Activated CD4-positive, CD25-positive, alpha-beta regulatory T cell treated with anti-CD3 and anti-CD28 coated beads, Interleukin-2, amount 50 U/mL, for 24 hours (primary cell): Measurements from ENCODE around the gene KLRB1.

Source experiments
- ATAC-seq, 2 donors: fragments of 150-1000 bp; cut with Tn5 transposase; one replicate each; pipeline ENCODE4 v1.10.0; 2021; ENCODE audit warnings: mild to moderate bottlenecking in 1 of 2, moderate library complexity in 1 of 2

KLRB1 gene

DNA sequence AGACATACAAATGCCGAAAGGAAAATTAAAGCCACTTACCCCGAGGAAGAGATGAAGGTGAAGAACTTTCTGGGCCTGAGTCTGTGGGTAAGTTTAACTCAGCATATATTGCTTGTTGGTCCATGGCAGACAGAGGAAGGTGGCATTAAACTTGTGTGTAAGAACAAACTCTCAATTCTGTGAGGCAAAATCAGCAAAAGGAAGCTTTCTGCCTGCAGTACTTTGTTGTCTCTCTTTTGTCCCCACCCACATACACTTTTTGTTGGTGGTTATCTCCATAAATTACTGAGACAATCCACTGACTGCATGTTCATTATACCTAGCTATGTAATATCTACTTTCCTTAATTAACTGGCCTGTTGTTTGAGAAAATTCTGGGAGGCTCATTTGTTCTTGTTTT is at the start of gene KLRB1:
TSS of gene KLRB1 (minus strand) at position 201 of the 400 bp plus-strand sequence. CDS start at position 124, 77 bp downstream.
- ATAC-seq = no peak

DNA sequence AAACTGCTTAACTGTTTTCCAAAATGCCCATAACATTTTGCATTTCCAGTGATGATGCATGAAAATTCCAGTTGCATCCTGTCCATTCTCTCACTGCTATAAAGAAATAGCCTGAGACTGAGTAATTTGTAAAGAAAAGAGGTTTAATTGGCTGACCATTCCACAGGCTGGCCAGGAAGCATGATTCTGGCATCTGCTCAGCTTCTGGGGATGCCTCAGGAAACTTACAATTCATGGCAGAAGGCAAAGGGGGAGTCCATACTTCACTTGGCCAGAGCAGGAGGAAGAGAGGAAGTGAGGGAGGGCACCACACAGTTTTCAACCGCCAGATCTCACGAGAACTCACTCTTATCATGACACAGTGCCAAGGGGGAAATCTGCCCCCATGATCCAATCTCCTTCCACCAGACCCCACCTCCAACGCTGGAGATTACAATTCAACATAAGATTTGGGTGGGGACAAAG is 43.6 kb upstream of the KLRB1 start:
- ATAC-seq = peak; percentile 17 to 21

- no peak for ATAC-seq
Observed at GRCh38 chr12:9650151-9650576, 42.4 kb upstream of the KLRB1 start.

DNA sequence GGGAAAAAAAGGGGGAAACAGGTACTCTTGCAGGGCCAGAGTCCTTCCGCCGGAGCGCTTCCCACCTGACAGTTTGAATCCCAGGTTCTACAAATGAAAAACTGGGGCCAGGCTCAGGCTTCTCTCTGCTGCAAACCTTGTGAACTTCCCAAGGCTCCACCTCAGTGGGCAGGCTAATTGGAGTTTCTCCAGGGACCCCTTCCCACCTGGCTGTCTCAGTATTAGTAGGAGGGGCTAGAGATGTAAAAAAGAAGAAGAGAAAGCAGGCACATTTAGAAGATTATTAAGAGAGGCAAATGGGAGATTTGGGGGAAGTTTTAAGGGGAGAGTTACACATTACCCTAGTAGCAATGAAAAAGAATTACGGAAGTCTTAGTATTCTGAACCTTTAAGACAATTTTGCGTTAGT is 41.8 kb upstream of the KLRB1 start:
- ATAC-seq = no peak

GRCh38 chr12:9648701-9649531 is 41.2 kb upstream of the KLRB1 start:
- no peak for ATAC-seq

DNA sequence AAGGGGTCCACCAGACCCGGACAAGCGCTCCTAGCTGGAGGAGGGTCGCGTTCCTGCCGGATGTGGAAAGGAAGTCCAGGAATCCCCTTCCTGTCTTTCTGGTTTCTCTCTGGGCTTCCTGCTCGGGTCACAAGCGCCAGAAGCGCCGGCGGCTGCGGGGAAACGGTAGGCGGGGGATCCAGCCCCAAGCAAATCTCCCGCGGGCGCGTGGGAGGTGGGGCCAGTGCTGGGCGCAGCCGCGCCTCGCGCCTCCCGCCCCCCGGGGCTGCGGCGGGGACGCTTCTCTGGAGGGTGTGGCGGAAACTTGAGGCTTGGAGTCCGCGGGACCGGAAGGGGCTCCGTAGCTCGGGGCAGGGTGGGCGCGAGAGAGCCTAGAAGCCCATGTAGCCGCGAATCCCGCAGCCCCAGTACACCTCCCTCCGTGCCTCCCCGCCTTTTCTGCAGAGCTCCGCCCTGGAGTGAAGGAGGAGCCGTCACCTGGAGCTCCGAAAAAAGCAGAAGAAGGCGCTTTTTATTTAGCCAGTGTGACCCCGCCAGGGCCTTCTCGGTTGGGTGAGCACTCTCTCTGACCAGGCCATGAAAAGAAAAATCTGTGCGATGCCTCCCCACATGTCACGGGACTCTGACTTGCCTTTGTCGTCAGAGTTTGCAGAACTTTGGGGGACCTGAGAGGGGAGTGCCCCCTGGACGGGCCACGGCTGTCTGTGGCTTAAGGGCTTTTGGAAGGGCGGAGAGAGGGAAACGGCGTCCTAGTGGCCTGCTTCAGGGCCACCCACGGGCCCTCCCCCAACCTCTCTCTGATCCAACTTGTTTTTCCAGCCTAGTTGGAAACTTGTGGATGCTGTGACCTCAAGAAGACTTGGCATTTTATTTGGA is 40.3 kb upstream of the KLRB1 start:
- peak; percentile 63 for ATAC-seq

DNA sequence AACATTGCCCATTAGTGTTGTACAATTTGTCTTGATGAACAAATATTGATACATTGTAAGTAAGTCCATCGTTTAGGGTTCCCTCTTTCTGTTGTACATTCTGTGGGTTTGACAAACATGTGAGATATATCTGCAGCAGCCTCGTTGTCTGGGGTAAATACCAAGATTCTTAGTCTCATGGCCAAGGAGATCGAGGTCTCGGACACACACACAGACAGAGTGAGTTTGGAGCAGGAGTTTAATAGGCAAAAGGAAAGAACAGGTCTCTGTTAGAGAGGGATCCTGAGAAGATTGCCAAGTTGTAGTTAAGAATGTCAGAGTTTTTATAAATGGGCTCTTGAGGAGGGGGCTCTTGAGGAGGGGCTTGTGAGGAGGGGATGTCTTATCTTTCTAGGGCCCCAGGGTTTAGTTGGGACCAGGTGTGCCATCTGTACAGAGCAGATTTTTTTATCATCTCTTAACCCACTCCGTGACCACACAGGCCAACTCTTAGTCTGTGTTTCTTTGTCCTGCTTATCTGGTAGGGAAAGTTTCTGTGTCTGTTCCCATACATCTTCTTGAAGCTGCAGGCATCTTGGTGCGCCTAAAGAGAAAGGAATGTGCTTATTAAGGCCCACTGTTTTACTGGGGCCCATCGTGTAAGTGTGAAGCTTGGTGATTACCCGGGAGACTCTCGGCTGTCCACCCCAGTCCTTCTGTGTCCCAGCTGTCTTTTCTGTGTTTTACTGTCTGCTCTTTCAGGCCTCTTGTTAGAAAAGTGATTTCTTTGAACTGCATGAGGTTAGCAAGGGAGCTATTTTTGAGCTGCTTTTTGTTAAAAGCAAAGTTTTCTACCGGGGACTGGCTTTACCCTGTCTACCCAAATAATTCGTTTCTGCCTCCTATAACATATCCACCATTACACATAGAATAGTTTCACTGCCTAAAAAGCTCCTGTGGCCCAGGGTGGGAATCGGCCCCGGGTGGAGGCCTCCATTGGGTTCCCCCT is 39.4 kb upstream of the KLRB1 start:
- ATAC-seq = no peak

- peak in 1 of 2 donors; percentile 24 for ATAC-seq
Observed at GRCh38 chr12:9644985-9645551, 37.4 kb upstream of the KLRB1 start.

GRCh38 chr12:9643266-9643660 is 35.5 kb upstream of the KLRB1 start:
- no peak for ATAC-seq

DNA sequence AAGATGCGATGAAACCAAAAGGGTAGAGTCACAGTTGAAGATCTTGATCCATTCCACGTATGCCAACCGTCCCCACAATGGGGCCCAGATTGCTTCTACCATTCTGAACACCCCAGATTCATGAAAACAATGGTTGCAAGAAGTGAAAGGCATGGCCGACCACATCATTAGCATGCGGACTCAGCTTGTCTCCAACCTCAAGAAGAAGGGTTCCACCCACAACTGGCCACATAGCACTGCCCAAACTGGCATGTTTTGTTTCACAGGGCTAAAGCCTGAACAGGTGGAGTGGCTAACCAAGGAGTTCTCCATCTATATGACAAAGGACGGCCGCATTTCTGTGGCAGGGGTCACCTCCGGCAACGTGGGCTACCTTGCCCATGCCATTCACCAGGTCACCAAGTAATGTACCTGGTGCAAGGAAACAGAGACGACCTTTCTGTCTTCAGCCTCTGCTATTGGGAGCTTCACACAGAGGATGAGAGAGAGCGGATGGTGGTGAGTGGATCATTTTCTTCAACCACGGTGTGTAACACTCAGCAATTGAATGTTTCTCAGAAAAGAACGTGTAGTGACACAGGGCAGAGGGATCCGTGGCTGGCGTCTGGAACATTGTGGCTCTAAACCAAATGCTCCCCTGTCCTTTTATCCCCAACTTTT is 35.0 kb upstream of the KLRB1 start:
- no peak for ATAC-seq

DNA sequence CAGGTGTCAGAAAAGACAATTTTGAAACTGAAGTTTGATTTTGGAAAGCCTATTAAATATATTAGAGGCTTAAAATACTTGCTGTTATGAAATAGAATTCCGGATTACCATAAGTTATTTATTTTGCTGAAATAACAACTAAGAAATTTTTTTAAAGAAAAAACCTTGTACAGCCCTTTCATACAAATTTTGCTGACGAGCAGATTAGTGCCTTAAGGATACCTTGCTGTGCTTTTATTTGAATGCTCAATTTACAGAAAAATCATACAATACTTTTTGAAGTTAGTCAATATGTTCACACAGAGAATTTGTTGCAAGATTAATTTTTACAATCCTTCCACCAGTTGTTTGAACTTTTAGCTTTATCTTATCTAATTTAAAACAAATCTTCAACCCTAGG is 32.3 kb upstream of the KLRB1 start:
- ATAC-seq = no peak

DNA sequence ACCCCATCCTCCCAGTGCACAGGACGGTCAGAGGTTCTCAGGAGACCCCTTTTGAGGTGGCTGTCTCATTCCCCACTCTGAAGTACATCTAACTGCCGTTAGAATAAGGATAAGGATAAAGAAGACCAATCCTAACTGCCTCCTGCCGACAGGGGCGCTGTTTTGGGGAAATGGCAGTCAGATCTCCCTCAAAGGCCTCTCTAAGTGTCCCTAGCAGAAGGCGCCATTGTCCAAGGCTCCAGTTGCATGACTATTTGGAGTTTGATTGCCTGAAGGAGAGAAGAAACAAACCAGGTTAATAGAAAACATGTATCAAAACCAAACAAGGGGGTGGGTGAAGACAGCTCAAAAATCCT is 29.1 kb upstream of the KLRB1 start:
- ATAC-seq = no peak

DNA sequence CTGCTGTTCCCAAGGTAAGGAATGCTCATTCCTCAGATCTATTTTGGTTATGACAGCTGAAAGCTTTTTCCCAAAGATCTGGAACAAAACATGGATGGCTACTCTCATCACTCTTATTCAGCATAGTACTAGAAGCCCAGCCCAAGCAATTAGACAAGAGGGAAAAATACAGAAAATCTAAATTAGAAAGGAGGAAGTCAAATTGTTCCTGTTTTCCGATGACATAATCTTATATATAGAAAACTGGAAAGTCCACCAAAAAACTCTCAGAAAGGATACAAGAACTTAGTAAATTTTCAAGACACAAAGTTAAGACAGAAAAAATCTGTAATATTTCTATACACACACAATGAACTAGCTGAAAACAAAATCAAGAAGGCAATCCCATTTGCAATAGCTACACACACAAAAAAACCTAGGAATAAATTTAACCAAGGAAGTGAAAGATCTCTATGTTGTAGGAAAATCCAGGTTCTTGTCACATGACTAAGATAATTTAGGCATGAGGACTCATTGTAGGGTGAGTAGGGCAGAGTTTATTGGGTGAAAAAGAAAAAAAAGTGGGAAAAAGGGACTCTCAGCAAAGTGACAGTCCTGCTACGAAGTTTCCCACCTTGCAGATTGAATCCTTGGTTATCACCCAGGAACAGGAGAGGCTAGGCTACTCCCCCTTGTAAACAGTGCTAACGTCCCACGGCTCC is 28.6 kb upstream of the KLRB1 start:
- no peak for ATAC-seq

DNA sequence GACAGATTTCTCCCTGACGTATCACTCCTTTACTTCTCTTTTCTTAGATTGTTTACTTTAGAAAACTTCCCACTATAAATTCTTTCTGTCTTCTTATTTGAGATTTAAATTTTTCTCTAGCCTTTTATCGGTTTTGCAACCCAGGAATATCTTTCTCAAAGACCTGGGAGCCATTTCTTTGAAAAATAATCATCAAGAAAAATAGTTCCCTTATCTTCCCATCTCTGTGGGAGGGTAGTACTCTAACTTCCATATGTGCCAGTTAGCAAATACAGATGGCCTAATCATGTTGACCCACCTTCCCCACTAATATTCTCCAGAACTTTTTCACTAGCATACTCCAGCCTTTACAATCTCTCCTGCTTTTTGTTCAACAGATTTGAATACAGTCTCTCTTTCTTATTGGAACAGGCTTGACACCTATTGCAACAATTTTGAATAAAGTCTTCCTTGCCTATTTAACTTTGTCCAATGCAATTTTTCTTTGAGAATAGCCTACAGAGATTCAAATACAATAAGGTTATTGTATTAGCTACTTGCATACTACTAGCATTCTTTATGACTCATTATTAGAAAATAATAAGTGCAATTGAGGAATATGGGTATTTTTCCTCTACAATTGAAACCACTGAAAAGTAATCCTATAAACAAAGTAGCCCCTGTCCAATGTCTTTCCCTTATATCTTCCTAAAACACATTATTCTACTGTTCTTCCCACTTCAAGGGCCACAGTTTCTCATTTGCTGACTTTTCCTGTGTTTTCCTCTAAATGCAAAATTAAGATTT is 27.4 kb upstream of the KLRB1 start:
- ATAC-seq = no peak

DNA sequence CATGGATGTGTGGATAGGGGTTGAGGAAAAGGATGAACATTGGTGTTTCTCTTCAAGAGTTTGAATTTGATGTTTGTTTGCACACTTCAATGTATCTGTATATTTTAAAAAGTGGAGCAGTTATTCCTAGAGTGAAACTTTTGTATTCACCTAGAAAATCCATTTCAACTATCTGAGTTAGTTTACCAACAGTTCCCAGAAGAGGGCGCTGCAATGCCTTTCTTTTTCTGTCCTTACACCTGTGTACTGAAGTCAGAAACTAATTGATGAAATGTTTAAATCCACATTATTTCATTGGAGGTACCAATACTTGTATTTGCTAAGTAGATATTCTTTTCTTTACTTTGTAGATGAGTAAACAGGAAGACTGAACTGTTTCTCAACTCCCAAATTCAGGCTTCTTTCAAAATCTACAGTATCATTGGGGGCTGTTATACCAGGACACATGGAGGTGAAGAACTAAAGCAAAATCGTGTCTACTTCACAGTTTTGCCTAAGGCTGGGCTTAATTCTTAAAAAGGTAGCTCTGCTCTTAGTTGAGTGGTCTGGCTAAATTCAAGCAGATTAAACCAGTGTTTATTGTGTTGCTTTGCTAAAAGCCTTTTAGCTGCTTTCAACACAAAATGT is 26.6 kb upstream of the KLRB1 start:
- ATAC-seq = peak; percentile 79 to 83

DNA sequence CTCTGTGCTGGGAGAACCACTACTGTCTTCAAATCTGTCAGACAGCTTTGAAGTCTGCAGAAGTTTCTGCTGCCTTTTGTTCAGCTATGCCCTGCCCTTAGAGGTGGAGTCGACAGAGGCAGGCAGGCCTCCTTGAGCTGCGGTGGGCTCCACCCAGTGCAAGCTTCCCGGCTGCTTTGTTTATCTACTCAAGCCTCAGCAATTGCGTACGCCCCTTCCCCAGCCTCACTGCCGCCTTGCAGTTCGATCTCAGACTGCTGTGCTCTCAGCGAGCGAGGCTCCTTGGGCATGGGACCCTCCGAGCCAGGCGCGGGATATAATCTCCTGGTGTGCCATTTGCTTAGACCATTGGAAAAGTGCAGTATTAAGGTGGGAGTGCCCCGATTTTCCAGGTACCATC is 25.1 kb upstream of the KLRB1 start:
- no peak for ATAC-seq

DNA sequence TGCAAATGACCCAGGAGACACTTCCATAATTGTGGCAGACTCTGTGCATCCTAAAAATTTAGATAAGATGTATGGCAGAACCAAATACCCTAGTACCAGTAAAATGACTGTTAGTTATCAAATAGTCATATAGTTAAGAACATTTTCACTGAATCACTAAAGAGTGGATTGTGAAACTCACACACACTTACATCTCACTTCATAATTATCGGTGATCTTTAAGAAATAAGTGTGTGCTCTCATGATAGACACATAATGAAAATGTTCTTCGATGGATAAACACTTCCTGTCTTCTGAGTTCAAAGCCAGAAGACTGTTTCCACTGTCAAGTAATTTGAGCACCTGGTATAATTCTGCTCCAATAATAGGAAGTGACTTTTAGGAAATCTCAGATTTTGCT is 19.1 kb upstream of the KLRB1 start:
- peak; percentile 83 to 87 for ATAC-seq

DNA sequence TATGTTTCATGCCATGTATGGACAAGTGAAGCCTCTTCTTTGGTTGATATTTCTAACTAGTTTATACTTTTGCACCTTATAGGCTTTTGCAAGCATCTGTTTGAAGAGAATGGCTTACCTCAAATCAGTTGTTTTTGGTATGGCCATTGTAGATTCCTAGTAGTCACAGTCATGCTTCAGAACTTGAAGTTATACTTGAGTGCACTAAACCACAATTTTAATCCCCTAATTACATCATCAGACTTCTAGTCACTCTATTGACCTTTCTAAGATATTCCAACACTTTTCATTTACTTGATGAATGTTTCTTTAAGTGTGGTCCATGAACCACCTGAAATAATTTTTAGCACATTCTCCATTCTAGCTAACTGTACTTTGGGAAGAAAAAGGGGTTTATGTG is 18.6 kb upstream of the KLRB1 start:
- ATAC-seq = peak; percentile 63 to 69

DNA sequence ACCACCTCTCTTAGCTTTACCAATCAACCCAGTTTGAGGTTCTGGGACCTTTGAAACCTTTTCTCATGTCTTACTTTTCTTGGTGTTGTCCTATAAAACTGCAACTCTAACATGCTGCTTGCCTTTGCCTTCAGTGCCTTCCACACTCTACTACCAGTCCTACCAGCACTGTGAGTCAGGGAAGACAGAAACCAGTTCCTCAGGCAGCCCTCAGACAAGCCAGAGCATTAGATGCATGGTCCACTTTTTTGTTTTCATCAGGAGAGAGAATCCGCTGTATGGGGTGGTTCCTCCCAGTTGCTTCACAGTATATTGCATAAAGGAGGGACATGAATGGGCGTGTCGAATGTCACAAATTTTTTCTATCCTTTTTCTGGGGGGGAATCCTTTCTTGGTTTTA is 17.3 kb upstream of the KLRB1 start:
- no peak for ATAC-seq
